ENCODE data around the gene OSBPL10.

Gene OSBPL10

GRCh38 chr3:31953636-31954035, 27.4 kb downstream of the OSBPL10 start:
- Histone ChIP-seq H3K9me3 (ENCODE audit: low read length) (peaks cover 18% of the 10 kb centered on the region), H3K4me3 (ENCODE audit: low read depth, low read length, poor library complexity, severe bottlenecking) (no peak overlapping the region), H2AFZ (ENCODE audit: low read length) (no peak overlapping the region), H3K4me1 (ENCODE audit: insufficient read depth, low read length, severe bottlenecking) (peaks cover 78% of the 10 kb centered on the region), H3K36me3 (ENCODE audit: insufficient read depth, low read length) (peaks cover 36% of the 10 kb centered on the region), H3K9ac (ENCODE audit: low read length) (peak overlapping the region; percentile 48; the same call in 1 of the 2 replicates), H3F3A (ENCODE audit: insufficient read depth, low read length) (peaks cover 27% of the 10 kb centered on the region), H3K4me2 (ENCODE audit: low read length) (peak overlapping the region; percentile 53; the same call in 1 of the 2 replicates), H3K79me2 (ENCODE audit: insufficient read depth, low read length) (peaks cover 49% of the 10 kb centered on the region), H3K9me2 (ENCODE audit: low read depth, low read length) (no peaks in the 10 kb centered on the region), H3K27me3 (ENCODE audit: insufficient read depth, low read length) (no peaks in the 10 kb centered on the region), H3K27ac (ENCODE audit: low read depth, low read length, poor library complexity, severe bottlenecking) (peak overlapping the region; percentile 98), H4K20me1 (ENCODE audit: insufficient read depth, low read length) (no peaks in the 10 kb centered on the region)
- TF ChIP-seq EZH2 (IDR thresholded peaks at IDR 0.05; ENCODE audit: borderline replicate concordance, low read length): no peak
- TF ChIP-seq CTCF (IDR thresholded peaks at IDR 0.05; ENCODE audit: low read length): no peak

GRCh38 chr3:31953091-31953490, 28.0 kb downstream of the OSBPL10 start:
- Histone ChIP-seq H3K36me3 (ENCODE audit: insufficient read depth, low read length) (peaks cover 36% of the 10 kb centered on the region), H2AFZ (ENCODE audit: low read length) (no peak overlapping the region), H3F3A (ENCODE audit: insufficient read depth, low read length) (peaks cover 30% of the 10 kb centered on the region), H3K79me2 (ENCODE audit: insufficient read depth, low read length) (peaks cover 46% of the 10 kb centered on the region), H3K27ac (ENCODE audit: low read depth, low read length, poor library complexity, severe bottlenecking) (peak overlapping the region; percentile 98), H3K4me3 (ENCODE audit: low read depth, low read length, poor library complexity, severe bottlenecking) (no peak overlapping the region), H3K4me2 (ENCODE audit: low read length) (peak overlapping the region; percentile 53), H3K9me3 (ENCODE audit: low read length) (peaks cover 18% of the 10 kb centered on the region), H4K20me1 (ENCODE audit: insufficient read depth, low read length) (no peaks in the 10 kb centered on the region), H3K9ac (ENCODE audit: low read length) (peak overlapping the region; percentile 53; the same call in 1 of the 2 replicates), H3K9me2 (ENCODE audit: low read depth, low read length) (no peaks in the 10 kb centered on the region), H3K27me3 (ENCODE audit: insufficient read depth, low read length) (no peaks in the 10 kb centered on the region), H3K4me1 (ENCODE audit: insufficient read depth, low read length, severe bottlenecking) (peaks cover 78% of the 10 kb centered on the region)
- TF ChIP-seq EZH2 (IDR thresholded peaks at IDR 0.05; ENCODE audit: borderline replicate concordance, low read length) (no peak), CTCF (IDR thresholded peaks at IDR 0.05; ENCODE audit: low read length) (no peak)

- H3K4me3 ChIP-seq (ENCODE audit: low read depth, low read length, poor library complexity, severe bottlenecking): peak overlapping the region; percentile 42
- peaks cover 37% of the 10 kb centered on the region for H3K79me2 ChIP-seq (ENCODE audit: insufficient read depth, low read length)
- peaks cover 78% of the 10 kb centered on the region for H3K4me1 ChIP-seq (ENCODE audit: insufficient read depth, low read length, severe bottlenecking)
- H2AFZ ChIP-seq (ENCODE audit: low read length): no peak overlapping the region
- H4K20me1 ChIP-seq (ENCODE audit: insufficient read depth, low read length): no peaks in the 10 kb centered on the region
- peaks cover 18% of the 10 kb centered on the region for H3K9me3 ChIP-seq (ENCODE audit: low read length)
- H3K4me2 ChIP-seq (ENCODE audit: low read length): peak overlapping the region; percentile 53
- peaks cover 34% of the 10 kb centered on the region for H3F3A ChIP-seq (ENCODE audit: insufficient read depth, low read length)
- no peaks in the 10 kb centered on the region for H3K27me3 ChIP-seq (ENCODE audit: insufficient read depth, low read length)
- H3K9ac ChIP-seq (ENCODE audit: low read length): peak overlapping the region; percentile 62
- H3K27ac ChIP-seq (ENCODE audit: low read depth, low read length, poor library complexity, severe bottlenecking): peak overlapping the region; percentile 98
- TF ChIP-seq CTCF (IDR thresholded peaks at IDR 0.05; ENCODE audit: low read length): no peak
- no peak for TF ChIP-seq EZH2 (IDR thresholded peaks at IDR 0.05; ENCODE audit: borderline replicate concordance, low read length)
- peaks cover 36% of the 10 kb centered on the region for H3K36me3 ChIP-seq (ENCODE audit: insufficient read depth, low read length)
- H3K9me2 ChIP-seq (ENCODE audit: low read depth, low read length): no peaks in the 10 kb centered on the region
Observed at GRCh38 chr3:31952205-31952604, 28.9 kb downstream of the OSBPL10 start.

All from OCI-LY1 (cell line).